Body of pancreas (tissue), 4 donors: Measurements from ENCODE around the gene TMEFF2. TPM values are rescaled to one million over a fixed set of nuclear protein-coding genes. Genes with fewer than 3 reads are reported as not detected.

Experiments used
- ATAC-seq: fragments of 150-250 bp; one replicate; pipeline ENCODE4 v1.9.1; 2016
- DNase-seq, 4 donors: peaks; one replicate each; pipeline ENCODE4 v3.0.0-alpha.2; 2019
- H3K27ac ChIP-seq, 4 donors: fragments of 200-600 bp; sonication (generic); 1 replicate in 3 of 4; 2 replicates in 1 of 4; pipeline versions ENCODE4 v1.5.1 to v1.6.1; 2016 to 2019; ENCODE audit warnings: mild to moderate bottlenecking in 1 of 4, mixed read lengths in 1 of 4, moderate library complexity in 1 of 4
- H3K27me3 ChIP-seq, 2 donors: fragments of 200-600 bp; sonication (generic); one replicate each; pipeline ENCODE4 v1.6.0; 2016; ENCODE audit warnings: mild to moderate bottlenecking in 1 of 2
- H3K36me3 ChIP-seq, 2 donors: fragments of 200-600 bp; sonication (generic); replicated peaks in 1 of 2; 2 replicates each; pipeline ENCODE4 v1.5.1; 2016; ENCODE audit warnings: low read depth in 2 of 2; ENCODE audit not compliant: insufficient read depth in 1 of 2
- H3K4me1 ChIP-seq: fragments of 200-600 bp; sonication (generic); one replicate; pipeline ENCODE4 v1.6.0; 2016
- H3K4me3 ChIP-seq, 2 donors: fragments of 200-600 bp; sonication (generic); 1 replicate in 1 of 2; 2 replicates in 1 of 2; pipeline ENCODE4 v1.5.1; 2016 to 2019
- H3K9me3 ChIP-seq, 3 donors: fragments of 200-600 bp; sonication (generic); 1 replicate in 2 of 3; 2 replicates in 1 of 3; pipeline ENCODE4 v1.5.1; 2016
- POLR2A ChIP-seq, 3 donors: fragments of 450-650 bp; IDR thresholded peaks; one replicate each; pipeline ENCODE4 v1.6.1; 2016; ENCODE audit warnings: antibody characterized with exemption in 3 of 3, mild to moderate bottlenecking in 2 of 3
- WGBS, 2 donors: methylation state at CpG; one replicate each; pipeline ENCODE4 v1.1.5; 2017; 5-methylcytosine and 5-hydroxymethylcytosine counted together
- intact Hi-C: fragments of 100-400 bp; cut with DNase I; formaldehyde crosslinking; loops from one replicate; pipeline ENCODE4 v1.15.1; 2023
- total RNA-seq, 2 donors: library from RNA; depleted of rRNA; stranded (reverse); fragments of >200 nt; gene quantifications; one replicate each; pipeline ENCODE4 v1.1.0, GENCODE V29; 2016
- TF ChIP-seq, protein P1 (sequence below), 7 experiments: fragments of 450-650 bp in 4 of 7; fragments of 200-600 bp in 3 of 7; sonication (generic) in 3 of 7; IDR thresholded peaks; one replicate each; pipeline ENCODE4 v1.5.1; 2016 to 2019; ENCODE audit warnings: antibody characterized with exemption in 7 of 7

Gene TMEFF2
- total RNA-seq, 2 donors from 2014 or later: not detected

- TF ChIP-seq, protein P1, sequence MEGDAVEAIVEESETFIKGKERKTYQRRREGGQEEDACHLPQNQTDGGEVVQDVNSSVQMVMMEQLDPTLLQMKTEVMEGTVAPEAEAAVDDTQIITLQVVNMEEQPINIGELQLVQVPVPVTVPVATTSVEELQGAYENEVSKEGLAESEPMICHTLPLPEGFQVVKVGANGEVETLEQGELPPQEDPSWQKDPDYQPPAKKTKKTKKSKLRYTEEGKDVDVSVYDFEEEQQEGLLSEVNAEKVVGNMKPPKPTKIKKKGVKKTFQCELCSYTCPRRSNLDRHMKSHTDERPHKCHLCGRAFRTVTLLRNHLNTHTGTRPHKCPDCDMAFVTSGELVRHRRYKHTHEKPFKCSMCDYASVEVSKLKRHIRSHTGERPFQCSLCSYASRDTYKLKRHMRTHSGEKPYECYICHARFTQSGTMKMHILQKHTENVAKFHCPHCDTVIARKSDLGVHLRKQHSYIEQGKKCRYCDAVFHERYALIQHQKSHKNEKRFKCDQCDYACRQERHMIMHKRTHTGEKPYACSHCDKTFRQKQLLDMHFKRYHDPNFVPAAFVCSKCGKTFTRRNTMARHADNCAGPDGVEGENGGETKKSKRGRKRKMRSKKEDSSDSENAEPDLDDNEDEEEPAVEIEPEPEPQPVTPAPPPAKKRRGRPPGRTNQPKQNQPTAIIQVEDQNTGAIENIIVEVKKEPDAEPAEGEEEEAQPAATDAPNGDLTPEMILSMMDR (IDR thresholded peaks at IDR 0.05): no peak
- TF ChIP-seq POLR2A (IDR thresholded peaks at IDR 0.05): no peak
- 56 to 71% methylated on average over 5 of the region's 5 CpGs for WGBS, 2 donors
- Histone ChIP-seq H3K9me3 (no peaks in the 10 kb centered on the region), H3K4me1 (no peaks in the 10 kb centered on the region), H3K4me3 (no peak overlapping the region), H3K27me3 (no peaks in the 10 kb centered on the region), H3K27ac (no peak overlapping the region), H3K36me3 (no peaks in the 10 kb centered on the region)
- no peak for ATAC-seq
- intact Hi-C loops: no loop called here
- DNase-seq: no peak
Measured at GRCh38 chr2:192148620-192149321, 46.0 kb downstream of the TMEFF2 start.

DNA sequence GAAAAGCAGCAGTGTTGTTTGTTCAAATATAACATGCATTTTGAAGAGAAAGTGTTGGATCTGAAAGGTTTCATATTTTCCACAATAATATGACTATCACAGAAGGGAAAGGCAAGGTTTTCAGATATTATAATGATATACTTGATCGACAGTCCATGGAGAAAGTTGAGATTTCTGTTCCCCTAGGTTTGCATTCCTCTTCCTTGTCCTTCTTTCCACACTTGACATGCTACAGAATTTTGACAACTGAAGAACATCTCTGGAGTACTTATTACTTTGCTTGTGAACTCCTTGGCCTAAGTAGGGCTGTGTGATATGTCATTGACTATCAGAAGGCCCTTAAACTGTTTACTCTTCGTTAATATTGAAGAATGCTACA is 46.5 kb downstream of the TMEFF2 start:
- no peaks in the 10 kb centered on the region for H3K9me3 ChIP-seq
- intact Hi-C loops: no loop called here
- TF ChIP-seq, protein P1 (IDR thresholded peaks at IDR 0.05): no peak
- no peak for TF ChIP-seq POLR2A (IDR thresholded peaks at IDR 0.05)
- H3K36me3 ChIP-seq: no peaks in the 10 kb centered on the region
- 48 to 57% methylated on average over 2 of the region's 2 CpGs for WGBS, 2 donors
- DNase-seq (no peak), ATAC-seq (no peak)
- no peak overlapping the region for H3K4me3 ChIP-seq
- no peaks in the 10 kb centered on the region for H3K27me3 ChIP-seq
- H3K27ac ChIP-seq: no peak overlapping the region
- H3K4me1 ChIP-seq: no peaks in the 10 kb centered on the region

DNA sequence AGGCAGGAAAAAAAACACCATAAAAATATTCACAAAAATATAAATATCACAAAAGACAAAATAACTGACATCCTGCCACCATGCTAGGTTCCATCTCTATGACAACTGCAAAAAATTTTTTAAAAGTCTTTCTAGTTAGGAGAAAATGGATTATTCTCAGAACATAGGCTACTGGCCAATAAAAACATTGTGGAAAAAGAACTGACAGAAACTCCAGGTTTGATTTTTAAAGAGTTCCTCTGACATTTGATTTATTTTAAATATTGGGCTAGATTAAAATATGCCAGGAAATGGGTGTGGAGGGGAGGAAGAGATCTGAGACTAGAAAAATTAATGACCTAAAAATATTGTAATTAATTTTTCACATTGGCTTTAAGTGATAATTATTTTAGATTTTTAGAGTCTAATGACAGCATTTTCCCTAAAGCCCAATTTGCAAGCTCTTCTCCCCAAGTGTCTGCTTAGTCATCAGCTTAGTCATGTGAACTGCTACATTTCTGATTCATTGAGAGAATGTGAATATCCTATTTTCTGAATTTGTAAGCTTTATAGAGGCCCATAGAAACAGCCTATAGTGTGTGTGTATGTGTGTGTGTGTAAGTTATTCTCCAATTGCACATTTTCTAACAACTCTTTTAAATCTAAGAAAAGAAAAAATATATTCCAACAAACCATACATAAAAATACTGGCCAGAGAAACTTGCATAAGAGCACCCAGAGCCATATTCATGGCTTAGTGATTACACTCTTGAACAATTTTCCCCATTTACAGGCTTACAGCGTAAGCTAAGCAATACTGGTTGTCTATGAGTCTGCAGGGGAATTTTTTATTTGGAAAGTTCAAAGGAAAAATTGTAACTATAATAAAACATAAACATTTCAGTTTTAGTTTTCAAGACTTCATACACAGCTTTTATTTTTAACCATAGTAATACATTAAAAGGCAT is 48.4 kb downstream of the TMEFF2 start:
- Histone ChIP-seq H3K36me3 (no peaks in the 10 kb centered on the region), H3K27ac (no peak overlapping the region), H3K9me3 (no peaks in the 10 kb centered on the region), H3K4me1 (no peaks in the 10 kb centered on the region), H3K27me3 (no peaks in the 10 kb centered on the region), H3K4me3 (no peak overlapping the region)
- TF ChIP-seq POLR2A (IDR thresholded peaks at IDR 0.05): no peak
- TF ChIP-seq, protein P1 (IDR thresholded peaks at IDR 0.05): no peak
- no peak for ATAC-seq
- no peak for DNase-seq
- 80 to 100% methylated on average over 1 of the region's 1 CpG for WGBS, 2 donors
- intact Hi-C loops: no loop called here

- H3K9me3 ChIP-seq: no peaks in the 10 kb centered on the region
- no peak overlapping the region for H3K4me3 ChIP-seq
- intact Hi-C loops: no loop called here
- no peak for TF ChIP-seq POLR2A (IDR thresholded peaks at IDR 0.05)
- TF ChIP-seq, protein P1 (IDR thresholded peaks at IDR 0.05): no peak
- no peaks in the 10 kb centered on the region for H3K36me3 ChIP-seq
- no peaks in the 10 kb centered on the region for H3K4me1 ChIP-seq
- ATAC-seq: no peak
- DNase-seq: no peak
- H3K27ac ChIP-seq: no peak overlapping the region
- no peaks in the 10 kb centered on the region for H3K27me3 ChIP-seq
- WGBS, 2 donors: 61 to 71% methylated on average over 3 of the region's 3 CpGs
Measured at GRCh38 chr2:192145496-192145895, 49.2 kb downstream of the TMEFF2 start.
